NCI-H146 treated with DMSO at 0.1 percent for 48 hours (cell line): Measurements from ENCODE around the gene PRKD2.
A peak's percentile ranks its signal among the peaks of the same experiment; 100 is the strongest.
"Not testable (repeated sequence)": the region's sequence is repeated elsewhere in the genome, so short reads cannot be mapped to it uniquely, and the experiment has no call there.

Source experiments
- DNase-seq: peaks from one replicate; lab custom pipeline; 2025; ENCODE audit not compliant: unreplicated experiment; lab: John Stamatoyannopoulos, UW

PRKD2 gene

DNA sequence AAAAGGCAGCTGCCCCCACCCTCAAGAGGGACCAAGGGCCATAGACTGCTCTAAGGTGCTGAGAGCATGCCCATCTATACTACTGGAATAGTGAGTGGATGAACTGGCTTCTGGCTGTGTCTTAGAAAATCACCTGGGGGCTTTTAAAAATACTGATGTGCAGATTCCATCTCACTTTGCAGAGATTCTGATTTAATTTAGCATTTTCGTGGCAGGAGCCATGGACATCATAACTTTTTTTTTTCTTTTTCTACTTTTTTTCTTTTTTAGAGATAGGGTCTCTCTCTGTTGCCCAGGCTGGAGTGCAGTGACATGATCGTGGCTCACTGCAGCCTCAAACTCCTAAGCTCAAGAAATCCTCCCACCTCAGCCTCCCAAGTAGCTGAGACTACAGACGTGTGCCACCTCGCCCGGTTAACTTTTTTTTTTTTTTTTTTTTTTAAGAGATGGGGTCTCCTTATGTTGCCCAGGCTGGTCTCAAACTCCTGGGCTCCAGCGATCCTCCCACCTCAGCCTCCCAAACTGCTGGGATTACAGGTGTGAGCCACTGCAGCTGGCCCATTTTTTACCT is 4.1 kb downstream of the PRKD2 start:
- DNase-seq, result not testable (repeated sequence)

- no peak for DNase-seq
Observed at GRCh38 chr19:46710687-46711086, 6.2 kb downstream of the PRKD2 start.

DNA sequence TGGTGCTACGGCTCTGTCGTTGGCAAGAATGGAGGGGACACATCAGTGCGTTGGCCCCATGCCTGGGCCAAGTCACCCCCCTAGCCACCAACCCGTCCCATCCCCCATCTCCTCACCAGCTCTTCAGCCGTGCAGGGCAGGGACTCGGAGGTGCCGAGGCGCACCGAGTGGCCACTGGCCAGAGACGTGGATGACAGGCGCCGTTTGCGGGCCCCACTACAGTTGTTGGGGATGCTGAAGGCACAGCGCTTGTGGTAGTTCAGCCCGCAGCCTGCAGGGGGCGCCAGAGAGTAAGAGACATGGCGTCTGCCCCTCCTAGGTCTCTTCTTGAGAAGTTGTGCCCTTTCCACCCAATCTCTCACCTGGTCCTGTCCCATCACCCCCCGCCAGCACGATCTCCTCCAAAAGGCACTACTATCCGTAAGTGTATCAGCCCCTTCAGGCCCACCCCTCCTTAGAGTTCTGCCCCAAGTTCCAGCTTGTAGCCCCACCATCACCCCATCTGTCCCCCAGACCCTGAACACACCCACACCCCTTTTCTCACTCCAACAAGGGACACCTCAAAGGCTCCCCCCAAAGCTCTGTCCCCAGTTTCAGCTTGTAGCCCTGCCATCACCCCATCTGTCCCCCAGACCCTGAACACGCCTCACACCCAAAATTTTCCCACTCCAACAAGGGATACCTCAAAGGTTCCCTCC is 12.4 kb downstream of the PRKD2 start:
- peak; percentile 3 for DNase-seq

DNA sequence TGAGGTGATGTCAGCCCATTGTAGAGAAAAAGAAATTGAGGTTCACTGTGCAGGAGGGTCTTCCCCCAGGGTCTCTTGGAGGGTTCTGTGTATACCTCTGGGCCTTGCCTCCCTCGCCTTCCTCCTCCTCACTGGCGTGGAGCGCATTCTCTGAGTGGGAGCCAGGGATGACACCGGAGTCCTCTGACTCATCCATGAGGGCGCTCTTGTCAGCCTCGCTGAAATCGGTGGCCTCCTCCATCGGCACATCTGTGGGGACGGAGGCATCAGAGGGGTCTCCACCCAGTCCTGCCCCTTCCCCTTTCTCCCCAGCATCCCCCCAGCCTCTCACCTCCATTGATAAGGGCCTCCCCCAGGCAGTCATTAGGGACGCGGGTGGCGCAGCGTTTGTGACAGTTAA is 16.2 kb downstream of the PRKD2 start:
- DNase-seq, result no peak

- no peak for DNase-seq
Observed at GRCh38 chr19:46698395-46699321, 18.3 kb downstream of the PRKD2 start.

DNA sequence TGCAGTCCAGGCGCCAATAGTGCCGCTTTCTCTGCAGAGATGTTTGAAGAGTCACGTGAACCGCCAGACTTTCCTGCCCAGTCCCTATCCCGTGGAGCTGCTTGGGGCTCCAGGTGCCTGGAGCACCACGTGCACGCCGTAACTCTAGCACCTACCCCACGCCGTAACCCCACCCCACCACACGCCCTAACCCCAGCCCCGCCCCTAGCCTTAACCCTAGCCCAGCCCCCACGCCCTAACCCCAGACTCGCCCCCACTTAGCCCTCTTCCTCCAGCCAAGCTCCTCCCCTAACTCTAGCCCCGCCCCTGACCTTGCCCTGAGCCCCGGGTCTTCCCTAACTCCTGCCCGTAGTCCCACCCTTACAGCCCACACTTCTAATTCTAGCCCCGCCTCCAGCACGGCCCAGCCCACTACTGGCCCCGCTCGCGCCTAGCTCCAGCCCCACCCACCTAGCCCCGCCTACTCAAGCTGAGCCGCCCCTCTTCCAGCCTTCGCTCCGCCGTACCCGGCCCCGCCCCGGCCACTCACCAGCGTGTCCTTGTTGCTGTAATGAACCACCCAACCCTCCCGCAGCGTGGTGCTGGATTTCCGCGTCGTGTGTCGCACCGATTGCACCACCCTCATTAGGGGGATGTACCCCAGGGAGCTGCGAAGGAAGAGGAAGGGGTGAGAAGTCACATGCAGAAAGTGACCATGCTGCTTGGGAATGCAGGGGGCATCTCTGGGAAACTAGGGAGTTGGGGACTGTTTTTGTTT is 19.5 kb downstream of the PRKD2 start:
- DNase-seq, result no peak

- no peak for DNase-seq
Observed at GRCh38 chr19:46696866-46697203, 20.1 kb downstream of the PRKD2 start.

GRCh38 chr19:46696052-46696451 is 20.9 kb downstream of the PRKD2 start:
- DNase-seq, result no peak

DNA sequence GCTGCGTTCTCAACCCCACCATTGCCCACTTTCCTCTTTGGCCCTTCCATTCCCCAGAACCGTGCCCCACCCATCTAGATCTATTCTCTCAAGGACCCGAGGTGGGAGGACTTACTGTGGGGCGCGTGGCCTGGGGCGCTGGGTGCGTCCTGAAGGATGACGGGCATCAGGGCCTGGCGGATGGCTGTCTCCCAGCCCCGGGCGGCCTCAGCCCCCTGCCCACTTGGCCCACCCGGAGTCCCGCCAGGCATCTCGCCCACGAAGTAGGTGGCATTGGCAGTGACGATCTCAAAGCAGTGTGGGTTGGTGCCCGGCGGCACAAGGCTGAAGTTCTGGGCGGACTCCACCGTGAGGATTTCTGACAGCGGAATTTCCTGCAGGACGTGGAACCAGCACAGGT is 23.2 kb downstream of the PRKD2 start:
- DNase-seq, result no peak

DNA sequence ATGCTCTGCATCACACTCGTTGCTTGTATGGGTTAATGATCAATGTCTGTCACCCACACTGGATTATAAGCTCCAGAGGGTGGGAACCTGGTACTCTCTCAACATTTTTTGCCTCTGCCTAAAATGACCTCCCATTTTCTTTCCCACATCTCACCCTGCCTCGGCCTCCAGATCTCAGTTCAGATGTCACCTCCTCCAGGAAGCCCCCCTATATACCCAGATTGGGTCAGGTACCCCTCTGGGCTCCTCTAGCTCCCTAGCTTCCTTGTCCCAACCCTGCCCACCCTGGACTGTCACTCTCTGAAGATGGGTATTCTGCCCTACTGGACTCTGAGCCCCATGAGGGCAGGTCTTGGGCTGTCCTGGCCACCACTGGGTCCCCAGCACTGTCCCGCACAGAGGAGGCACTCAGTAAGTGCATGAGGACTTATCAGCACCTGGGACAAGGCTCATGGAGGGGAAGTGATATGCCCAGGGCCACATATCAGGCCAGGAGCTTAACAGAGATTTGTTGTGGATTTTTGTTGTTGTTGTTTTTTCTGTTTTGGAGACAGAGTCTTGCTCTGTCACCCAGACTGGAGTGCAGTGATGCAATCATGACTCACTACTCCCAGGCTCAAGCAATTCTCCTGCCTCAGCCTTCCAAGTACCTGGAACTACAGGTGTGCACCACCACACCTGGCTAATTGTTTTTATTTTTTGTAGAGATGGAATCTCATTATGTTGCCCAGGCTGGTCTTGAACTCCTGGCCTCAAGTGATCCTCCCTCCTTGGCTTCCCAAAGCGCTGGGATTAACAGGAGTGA is 23.8 kb downstream of the PRKD2 start:
- no peak for DNase-seq

DNA sequence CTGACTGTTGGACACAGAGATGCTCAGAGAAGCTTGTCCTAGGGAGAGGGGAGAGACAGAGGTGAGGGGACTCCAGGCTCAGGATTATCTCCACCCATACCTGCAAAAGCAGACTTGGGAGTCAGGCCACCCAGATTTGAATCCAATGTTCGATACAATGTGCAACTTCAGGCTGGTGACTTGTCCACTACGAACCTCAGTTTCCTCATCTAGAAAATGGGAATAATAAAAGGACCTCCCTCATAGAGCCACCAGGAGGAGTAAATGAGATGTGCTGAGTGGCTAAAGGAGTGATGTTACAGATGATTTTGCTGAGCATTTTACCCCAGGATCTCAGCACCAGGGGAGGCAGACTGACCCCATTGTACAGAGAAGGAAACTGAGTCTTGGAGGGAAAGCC is 25.0 kb downstream of the PRKD2 start:
- no peak for DNase-seq

- no peak for DNase-seq
Observed at GRCh38 chr19:46691104-46691503, 25.8 kb downstream of the PRKD2 start.

DNA sequence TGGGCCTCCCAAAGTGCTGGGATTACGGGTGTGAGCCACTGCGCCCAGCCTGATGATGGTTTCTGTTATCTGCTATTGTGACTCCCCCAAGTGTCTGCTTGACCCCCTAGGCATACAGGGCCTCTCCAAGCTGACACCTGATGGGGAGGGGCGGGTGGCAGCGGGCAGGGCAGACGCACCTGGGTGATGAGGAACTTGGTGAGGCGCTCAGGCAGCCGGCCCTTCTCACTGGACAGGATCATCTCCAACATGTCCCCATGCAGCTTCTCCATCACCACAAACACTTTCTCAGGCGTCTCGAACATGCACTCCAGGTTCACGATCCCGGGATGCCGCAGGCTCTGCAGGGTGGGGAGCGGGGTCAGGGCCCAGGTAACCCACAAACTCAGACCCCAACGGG is 27.6 kb downstream of the PRKD2 start:
- DNase-seq, result no peak

DNA sequence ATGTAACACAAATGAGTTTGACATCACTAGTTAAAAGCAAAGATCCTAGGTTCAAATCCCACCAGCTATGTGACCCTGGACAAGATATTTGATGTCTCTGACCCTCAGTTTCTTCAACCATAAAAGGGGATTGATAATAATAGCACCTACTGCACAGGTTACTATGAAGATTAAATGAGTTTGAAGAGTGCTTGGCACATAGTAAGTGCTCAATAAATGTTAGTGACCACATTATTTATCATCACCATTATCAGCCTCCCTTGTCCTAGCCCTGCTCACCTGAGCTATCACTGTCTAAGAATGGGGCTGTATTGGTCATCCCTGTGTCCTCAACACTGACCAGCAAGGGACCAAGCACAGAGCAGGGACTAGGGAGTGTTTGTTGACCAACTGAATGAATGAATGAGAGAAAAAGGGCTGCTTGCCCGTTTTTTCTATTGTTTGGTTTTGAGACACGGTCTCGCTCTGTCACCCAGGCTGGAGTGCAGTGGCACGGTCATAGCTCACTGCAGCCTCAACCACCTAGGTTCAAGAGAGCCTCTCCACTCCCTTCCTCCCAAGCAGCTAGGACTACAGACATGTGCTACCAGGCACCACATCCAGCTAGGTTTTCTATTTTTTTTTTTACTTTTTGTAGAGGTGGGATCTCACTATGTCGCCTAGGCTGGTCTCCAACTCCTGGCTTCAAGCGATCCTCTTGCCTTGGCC is 29.3 kb downstream of the PRKD2 start:
- DNase-seq, result no peak

DNA sequence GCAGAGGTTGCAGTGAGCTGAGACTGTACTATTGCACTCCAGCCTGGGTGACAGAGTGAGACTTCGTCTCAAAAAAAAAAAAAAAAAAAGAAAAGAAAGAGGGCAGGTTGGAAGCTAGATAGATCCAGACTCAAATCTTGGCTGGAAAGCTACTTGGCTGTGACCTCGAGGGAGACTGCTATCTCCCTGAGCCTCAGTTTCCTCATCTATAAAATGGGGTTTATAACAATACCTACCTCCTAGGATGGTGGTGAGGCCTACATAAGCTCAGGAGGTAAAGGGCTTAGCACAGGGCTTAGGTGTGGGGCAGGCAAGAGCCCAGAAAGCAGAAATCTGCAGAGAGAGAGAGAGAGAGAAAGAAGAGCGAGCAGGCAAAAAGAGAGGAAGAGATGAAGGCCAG is 31.7 kb downstream of the PRKD2 start:
- no peak for DNase-seq

GRCh38 chr19:46678110-46678732 is 38.7 kb downstream of the PRKD2 start:
- DNase-seq, result no peak

DNA sequence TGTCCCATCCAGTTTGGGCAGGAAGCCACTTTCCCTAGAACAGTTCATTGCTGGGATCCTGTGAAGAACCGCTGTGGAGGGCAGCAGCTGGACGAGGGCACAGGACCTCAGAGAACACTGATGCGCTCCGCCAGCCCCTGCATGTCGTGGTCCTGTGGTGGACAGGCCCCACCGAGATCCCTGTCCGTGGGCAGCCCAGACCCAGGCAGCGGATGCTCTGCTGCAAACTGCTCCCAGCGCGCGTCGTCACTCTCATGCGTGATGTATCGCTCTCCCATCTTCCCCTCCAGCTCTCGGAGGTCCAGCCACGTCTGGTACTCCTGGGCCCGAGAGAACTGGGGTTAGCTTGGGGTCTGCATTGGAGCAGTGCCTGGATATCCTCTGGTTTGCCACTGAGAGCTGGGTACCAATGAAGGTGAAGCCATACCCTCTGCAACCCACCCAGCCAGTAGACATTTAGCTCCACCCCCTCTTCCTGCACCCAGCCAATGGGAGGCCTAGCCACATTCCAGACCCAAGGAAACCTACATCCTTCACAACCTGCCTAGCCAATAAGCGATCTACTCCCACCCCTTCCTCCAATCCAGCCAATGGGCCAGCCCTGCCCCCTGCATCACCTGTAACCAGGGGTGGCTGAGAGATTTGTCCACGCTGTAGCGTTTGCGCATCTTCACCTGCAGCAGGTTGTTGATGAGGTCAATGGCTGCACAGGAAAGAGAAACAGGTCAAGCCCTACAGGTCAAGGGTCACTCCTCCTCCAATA is 42.3 kb downstream of the PRKD2 start:
- DNase-seq, result no peak

- no peak for DNase-seq
Observed at GRCh38 chr19:46670813-46671212, 46.1 kb downstream of the PRKD2 start.

DNA sequence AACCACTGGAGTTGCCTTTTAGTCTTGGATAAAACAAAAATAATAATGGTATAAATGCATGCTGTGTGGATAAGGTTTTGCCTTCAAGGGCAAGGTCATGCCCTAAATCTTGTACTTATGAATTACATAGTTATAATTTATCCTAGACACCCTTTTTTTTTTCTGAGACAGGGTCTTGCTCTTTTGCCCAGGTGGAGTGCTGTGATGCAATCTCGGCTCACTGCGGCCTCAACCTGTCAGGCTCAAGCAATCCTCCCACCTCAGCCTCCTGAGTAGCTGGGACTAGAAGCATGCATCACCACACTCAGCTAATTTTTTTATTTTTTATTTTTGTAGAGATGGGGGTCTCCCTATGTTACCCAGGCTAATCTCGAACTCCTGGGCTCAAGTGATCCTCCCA is 48.3 kb downstream of the PRKD2 start:
- DNase-seq, result no peak
